LNCaP clone FGC (cell line): Measurements from ENCODE around the gene NDRG3.

Experiments
- DNase-seq: peaks from one replicate; pipeline ENCODE4 v3.0.0-alpha.2; 2011; ENCODE audit warnings: low read depth
- H3K4me3 ChIP-seq: 2 replicates; pipeline ENCODE4 v1.5.1; 2011; ENCODE audit warnings: mild to moderate bottlenecking, low read depth, low read length, control low read depth
- CTCF ChIP-seq: IDR thresholded peaks from 2 replicates; pipeline ENCODE4 v1.5.1; 2012; ENCODE audit warnings: mild to moderate bottlenecking; ENCODE audit not compliant: control insufficient read depth, insufficient read depth; ENCODE audit errors: extremely low read depth

Gene NDRG3

DNA sequence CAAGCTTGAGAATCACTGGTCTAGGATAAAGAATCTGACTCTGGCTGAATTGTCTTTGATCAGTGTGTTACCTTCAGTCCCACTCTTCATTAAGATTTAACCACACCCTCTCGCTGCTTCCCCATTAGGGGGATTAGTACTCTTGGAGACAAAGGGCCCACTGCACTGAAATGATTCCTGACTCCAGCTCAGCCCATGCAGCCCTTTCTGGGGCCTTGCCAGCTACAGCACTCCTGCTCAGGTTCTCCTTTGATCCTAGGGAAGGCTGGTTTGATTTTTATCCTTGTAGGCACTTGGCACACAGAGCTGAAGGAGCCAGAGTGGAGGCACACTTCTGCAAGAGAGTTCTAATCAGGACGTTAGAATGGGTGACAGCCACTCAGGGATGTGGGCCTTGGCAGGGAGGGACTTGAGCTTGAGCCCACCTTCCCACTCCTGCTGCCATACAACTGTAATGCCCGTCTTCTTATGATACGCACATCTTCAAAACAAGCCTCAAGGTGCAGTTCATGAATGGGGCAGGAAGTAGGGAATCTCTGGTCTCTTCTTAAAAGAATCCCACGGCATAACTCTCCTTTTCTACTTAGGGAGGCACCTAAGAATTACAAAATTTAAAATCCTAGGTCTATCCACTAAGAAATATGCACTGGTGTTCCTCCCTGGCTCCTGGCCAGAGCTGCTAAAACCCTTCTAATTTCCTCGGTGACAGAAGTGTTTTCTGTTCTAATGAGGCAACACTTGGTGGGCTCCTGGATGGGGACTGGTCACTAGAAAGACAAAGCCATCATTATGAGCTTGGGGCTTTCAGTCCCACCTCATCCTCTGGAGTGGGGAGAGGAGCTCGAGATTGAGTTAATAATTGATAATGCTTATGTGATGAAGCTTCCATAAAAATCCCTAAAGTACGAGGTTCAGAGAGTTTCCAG is 98.4 kb downstream of the NDRG3 start:
- H3K4me3 ChIP-seq = no peak overlapping the region
- DNase-seq = no peak
- TF ChIP-seq CTCF = no peak

DNA sequence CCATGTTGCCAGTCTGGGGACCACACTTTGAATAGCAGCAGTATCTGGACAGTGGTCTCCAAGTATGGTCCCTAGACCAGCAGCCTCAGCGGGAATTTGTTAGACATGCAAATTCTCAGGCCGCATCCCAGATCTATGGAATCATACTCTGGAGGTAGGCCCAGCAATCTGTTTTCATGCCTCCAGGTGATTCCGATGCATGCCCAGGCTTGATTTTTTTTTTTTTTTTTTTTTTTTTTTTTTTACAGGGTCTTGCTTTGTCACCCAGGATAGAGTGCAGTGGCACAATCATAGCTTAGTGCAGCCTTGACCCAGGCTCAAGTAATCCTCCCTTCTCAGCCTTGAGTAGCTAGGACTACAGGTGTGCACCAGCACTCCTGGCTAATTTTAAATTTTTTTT is 99.2 kb downstream of the NDRG3 start:
- DNase-seq = no peak
- H3K4me3 ChIP-seq = no peak overlapping the region
- TF ChIP-seq CTCF = no peak

DNA sequence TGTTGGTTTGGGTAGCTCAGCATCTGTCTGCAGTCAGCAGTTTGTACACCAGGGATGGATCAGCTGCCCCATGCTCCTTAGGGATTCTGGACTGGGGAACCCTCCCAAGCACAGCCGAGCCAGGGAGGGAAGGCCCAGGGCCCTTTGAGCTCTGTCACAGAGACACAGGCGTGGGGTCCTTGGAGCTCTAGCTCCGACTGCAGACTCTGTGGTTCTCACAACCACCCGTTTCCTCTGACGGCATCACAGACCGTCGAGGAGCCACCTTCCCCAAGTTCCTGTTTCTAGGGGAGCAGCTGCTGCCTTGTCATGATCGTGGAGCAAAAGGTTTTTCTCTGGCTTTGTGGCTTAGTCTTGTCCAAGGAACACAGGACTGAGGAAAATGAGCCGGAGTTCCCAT is 99.9 kb downstream of the NDRG3 start, which contains the start of gene SLA2:
Gene SLA2 (minus strand): TSS at position 199 of the 400 bp plus-strand sequence. CDS start 4,861 bp downstream, outside the sequence.
- no peak for DNase-seq
- no peak for TF ChIP-seq CTCF
- H3K4me3 ChIP-seq = no peak within 1 kb of the TSS

DNA sequence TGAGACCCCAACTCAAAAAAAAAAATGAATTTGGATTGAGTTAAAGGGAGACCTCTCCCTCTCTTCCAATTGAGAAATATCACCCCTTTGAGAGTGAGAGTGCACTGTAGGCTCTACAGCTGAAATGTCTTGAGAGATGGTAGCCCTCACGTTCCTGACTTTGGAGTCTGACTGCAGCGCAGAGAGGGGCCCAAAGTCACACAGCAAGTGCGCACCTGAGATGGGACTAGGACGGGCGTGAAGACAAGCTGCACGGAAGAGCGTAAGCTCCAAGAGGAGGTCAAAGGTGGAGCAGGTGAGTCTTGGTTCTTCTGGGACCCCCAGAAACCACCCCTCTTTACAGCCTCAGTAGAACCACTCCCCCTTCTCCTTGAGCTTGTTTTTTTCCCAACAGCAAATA is 100.5 kb downstream of the NDRG3 start:
- no peak for DNase-seq
- TF ChIP-seq CTCF = no peak
- no peak overlapping the region for H3K4me3 ChIP-seq

- no peak for DNase-seq
- H3K4me3 ChIP-seq = no peak overlapping the region
- TF ChIP-seq CTCF = no peak
Observed at GRCh38 chr20:36644706-36645095, 101.2 kb downstream of the NDRG3 start.

GRCh38 chr20:36644032-36644705 is 101.7 kb downstream of the NDRG3 start:
- no peak overlapping the region for H3K4me3 ChIP-seq
- no peak for DNase-seq
- TF ChIP-seq CTCF = no peak
